ENCODE measurements around the gene PRSS2. TPM values are rescaled to one million over a fixed set of nuclear protein-coding genes. Genes with fewer than 3 reads are reported as not detected.
A peak's percentile ranks its signal among the peaks of the same experiment; 100 is the strongest.

Gene PRSS2
- total RNA-seq, 2 experiments from 2014 or later = not detected

GRCh38 chr7:142801601-142802295 lies 31.0 kb downstream of the PRSS2 start:
- Mint-ChIP-seq H3K27ac (peak overlapping the region; percentile 89), H3K9me3 (no peaks in the 10 kb centered on the region), H3K4me1 (peaks cover 80% of the 10 kb centered on the region), H3K36me3 (ENCODE audit: low read depth) (peaks cover 88% of the 10 kb centered on the region), H3K27me3 (no peaks in the 10 kb centered on the region), H3K4me3 (peak overlapping the region; percentile 99)
- ChIA-PET CTCF (interaction anchor here (1.0 kb wide), 1 partner anchor 9 kb away, joined by 3 read pairs; no protein-coding TSS in a partner anchor), POLR2A (interaction anchor here (21.1 to 25.8 kb wide), 2 partner anchors 5 to 10 kb away, joined by 2273 read pairs; no protein-coding TSS in a partner anchor)
- DNase-seq = no peak

- ChIA-PET CTCF (interaction anchor here (1.0 kb wide), 1 partner anchor 9 kb away, joined by 3 read pairs; no protein-coding TSS in a partner anchor), POLR2A (interaction anchor here (21.1 to 25.8 kb wide), 2 partner anchors 5 to 10 kb away, joined by 2273 read pairs; no protein-coding TSS in a partner anchor)
- Mint-ChIP-seq H3K27ac (peak overlapping the region; percentile 89), H3K9me3 (no peaks in the 10 kb centered on the region), H3K27me3 (no peaks in the 10 kb centered on the region), H3K4me1 (peaks cover 86% of the 10 kb centered on the region), H3K36me3 (ENCODE audit: low read depth) (peaks cover 88% of the 10 kb centered on the region), H3K4me3 (peak overlapping the region; percentile 99)
- DNase-seq = no peak
These were observed 31.5 kb downstream of the PRSS2 start for GRCh38 chr7:142802301-142802700.

GRCh38 chr7:142803901-142804300 lies 33.1 kb downstream of the PRSS2 start:
- ChIA-PET POLR2A (interaction anchor here (1.7 to 25.8 kb wide), 2 partner anchors 12 to 89 kb away, joined by 4 to 2273 read pairs; no protein-coding TSS in a partner anchor), CTCF (no interaction called here)
- Mint-ChIP-seq H3K4me3 (no peak overlapping the region), H3K27ac (peak overlapping the region; percentile 89), H3K27me3 (no peaks in the 10 kb centered on the region), H3K4me1 (peaks cover 96% of the 10 kb centered on the region), H3K9me3 (no peaks in the 10 kb centered on the region), H3K36me3 (ENCODE audit: low read depth) (peaks cover 72% of the 10 kb centered on the region)
- no peak for DNase-seq

GRCh38 chr7:142804728-142805207 lies 34.0 kb downstream of the PRSS2 start:
- no peaks in the 10 kb centered on the region for H3K9me3 Mint-ChIP-seq
- H3K4me3 Mint-ChIP-seq = peak overlapping the region; percentile 9
- H3K36me3 Mint-ChIP-seq (ENCODE audit: low read depth) = peaks cover 63% of the 10 kb centered on the region
- CTCF ChIA-PET = interaction anchor here (0.7 kb wide), 1 partner anchor 12 kb away, joined by 3 read pairs; no protein-coding TSS in a partner anchor
- DNase-seq = no peak
- no peaks in the 10 kb centered on the region for H3K27me3 Mint-ChIP-seq
- H3K27ac Mint-ChIP-seq = peak overlapping the region; percentile 89
- H3K4me1 Mint-ChIP-seq = peaks cover 96% of the 10 kb centered on the region
- POLR2A ChIA-PET = interaction anchor here (1.7 to 25.8 kb wide), 2 partner anchors 13 to 90 kb away, joined by 4 to 2273 read pairs; no protein-coding TSS in a partner anchor

GRCh38 chr7:142805350-142806021 lies 34.7 kb downstream of the PRSS2 start:
- H3K27me3 Mint-ChIP-seq = no peaks in the 10 kb centered on the region
- ChIA-PET CTCF (interaction anchor here (0.7 to 10.1 kb wide), 4 partner anchors 8 to 327 kb away, joined by 3 to 300 read pairs (median 4); no protein-coding TSS in a partner anchor), POLR2A (interaction anchor here (0.8 to 25.8 kb wide), 5 partner anchors 13 to 270 kb away, joined by 4 to 2273 read pairs (median 25); no protein-coding TSS in a partner anchor)
- peaks cover 56% of the 10 kb centered on the region for H3K36me3 Mint-ChIP-seq (ENCODE audit: low read depth)
- DNase-seq = no peak
- peaks cover 96% of the 10 kb centered on the region for H3K4me1 Mint-ChIP-seq
- peak overlapping the region; percentile 89 for H3K27ac Mint-ChIP-seq
- H3K4me3 Mint-ChIP-seq = no peak overlapping the region
- no peaks in the 10 kb centered on the region for H3K9me3 Mint-ChIP-seq

- H3K4me3 Mint-ChIP-seq = no peak overlapping the region
- H3K36me3 Mint-ChIP-seq (ENCODE audit: low read depth) = peaks cover 51% of the 10 kb centered on the region
These were observed 35.2 kb downstream of the PRSS2 start for GRCh38 chr7:142806022-142806356.

GRCh38 chr7:142806957-142807356 lies 36.2 kb downstream of the PRSS2 start:
- DNase-seq = no peak
- peak overlapping the region; percentile 70 for H3K4me3 Mint-ChIP-seq
- peaks cover 41% of the 10 kb centered on the region for H3K36me3 Mint-ChIP-seq (ENCODE audit: low read depth)
- POLR2A ChIA-PET = interaction anchor here (1.0 to 25.8 kb wide), 15 partner anchors 15 to 1248 kb away, joined by 3 to 2273 read pairs (median 8); partner anchors contain the start of gene CASP2
- no peaks in the 10 kb centered on the region for H3K9me3 Mint-ChIP-seq
- peak overlapping the region; percentile 89 for H3K27ac Mint-ChIP-seq
- H3K27me3 Mint-ChIP-seq = no peaks in the 10 kb centered on the region
- peaks cover 96% of the 10 kb centered on the region for H3K4me1 Mint-ChIP-seq
- CTCF ChIA-PET = interaction anchor here (1.9 to 10.1 kb wide), 6 partner anchors 9 to 328 kb away, joined by 4 to 300 read pairs (median 7); partner anchors contain the start of gene EPHB6

More at GRCh38 chr7:142806022-142806356, 35.2 kb downstream of the PRSS2 start:
- no peaks in the 10 kb centered on the region for H3K27me3 Mint-ChIP-seq
- ChIA-PET POLR2A (interaction anchor here (0.8 to 25.8 kb wide), 4 partner anchors 14 to 271 kb away, joined by 4 to 2273 read pairs (median 29); no protein-coding TSS in a partner anchor), CTCF (interaction anchor here (1.5 to 10.1 kb wide), 3 partner anchors 8 to 327 kb away, joined by 4 to 300 read pairs (median 4); no protein-coding TSS in a partner anchor)
- DNase-seq = no peak
- no peaks in the 10 kb centered on the region for H3K9me3 Mint-ChIP-seq
- peak overlapping the region; percentile 89 for H3K27ac Mint-ChIP-seq
- H3K4me1 Mint-ChIP-seq = peaks cover 95% of the 10 kb centered on the region

GRCh38 chr7:142807855-142808460 lies 37.2 kb downstream of the PRSS2 start:
- H3K9me3 Mint-ChIP-seq = no peaks in the 10 kb centered on the region
- DNase-seq = peak; percentile 62
- peaks cover 31% of the 10 kb centered on the region for H3K36me3 Mint-ChIP-seq (ENCODE audit: low read depth)
- peaks cover 96% of the 10 kb centered on the region for H3K4me1 Mint-ChIP-seq
- H3K27me3 Mint-ChIP-seq = no peaks in the 10 kb centered on the region
- peak overlapping the region; percentile 70 for H3K4me3 Mint-ChIP-seq
- ChIA-PET CTCF (interaction anchor here (0.9 to 10.1 kb wide), 20 partner anchors 10 to 572 kb away, joined by 3 to 300 read pairs (median 6); partner anchors contain the start of gene EPHB6), POLR2A (interaction anchor here (0.5 to 25.8 kb wide), 50 partner anchors 10 to 1884 kb away, joined by 3 to 2273 read pairs (median 4); partner anchors contain the start of genes CASP2 and EPHB6)
- H3K27ac Mint-ChIP-seq = peak overlapping the region; percentile 89

- H3K4me3 Mint-ChIP-seq = peak overlapping the region; percentile 70
- ChIA-PET POLR2A (interaction anchor here (0.5 to 25.8 kb wide), 50 partner anchors 10 to 1884 kb away, joined by 3 to 2273 read pairs (median 4); partner anchors contain the start of genes CASP2 and EPHB6), CTCF (interaction anchor here (0.9 to 10.1 kb wide), 21 partner anchors 9 to 572 kb away, joined by 3 to 300 read pairs (median 6); partner anchors contain the start of gene EPHB6)
- DNase-seq = no peak
- H3K27me3 Mint-ChIP-seq = no peaks in the 10 kb centered on the region
- peak overlapping the region; percentile 89 for H3K27ac Mint-ChIP-seq
- H3K36me3 Mint-ChIP-seq (ENCODE audit: low read depth) = peaks cover 26% of the 10 kb centered on the region
- H3K4me1 Mint-ChIP-seq = peaks cover 96% of the 10 kb centered on the region
- no peaks in the 10 kb centered on the region for H3K9me3 Mint-ChIP-seq
These were observed 37.7 kb downstream of the PRSS2 start for GRCh38 chr7:142808461-142808801.

- H3K4me1 Mint-ChIP-seq = peaks cover 94% of the 10 kb centered on the region
- peak overlapping the region; percentile 89 for H3K27ac Mint-ChIP-seq
- H3K27me3 Mint-ChIP-seq = no peaks in the 10 kb centered on the region
- H3K36me3 Mint-ChIP-seq (ENCODE audit: low read depth) = peaks cover 21% of the 10 kb centered on the region
- DNase-seq = peak; percentile 97
- CTCF ChIA-PET = interaction anchor here (0.9 to 10.1 kb wide), 29 partner anchors 9 to 571 kb away, joined by 3 to 300 read pairs (median 6); partner anchors contain the start of gene EPHB6
- no peaks in the 10 kb centered on the region for H3K9me3 Mint-ChIP-seq
- peak overlapping the region; percentile 70 for H3K4me3 Mint-ChIP-seq
- POLR2A ChIA-PET = interaction anchor here (0.5 to 25.8 kb wide), 48 partner anchors 9 to 571 kb away, joined by 3 to 2273 read pairs (median 5); partner anchors contain the start of genes CASP2 and EPHB6
These were observed 38.2 kb downstream of the PRSS2 start for GRCh38 chr7:142808802-142809583.

- POLR2A ChIA-PET = interaction anchor here (0.9 to 25.8 kb wide), 28 partner anchors 9 to 570 kb away, joined by 3 to 2273 read pairs (median 6); partner anchors contain the start of gene EPHB6
- Mint-ChIP-seq H3K27me3 (no peaks in the 10 kb centered on the region), H3K27ac (peak overlapping the region; percentile 89), H3K9me3 (no peaks in the 10 kb centered on the region), H3K36me3 (ENCODE audit: low read depth) (peaks cover 14% of the 10 kb centered on the region), H3K4me1 (peaks cover 87% of the 10 kb centered on the region), H3K4me3 (peak overlapping the region; percentile 70)
- no peak for DNase-seq
- CTCF ChIA-PET = interaction anchor here (0.9 to 10.1 kb wide), 22 partner anchors 8 to 833 kb away, joined by 3 to 300 read pairs (median 8); no protein-coding TSS in a partner anchor
These were observed 38.9 kb downstream of the PRSS2 start for GRCh38 chr7:142809671-142810070.
